Bronchial epithelial cell (primary cell): ENCODE measurements around the gene SKAP2. TPM values are rescaled to one million over a fixed set of nuclear protein-coding genes. Genes with fewer than 3 reads are reported as not detected.

Source experiments
- DNase-seq: peaks from one replicate; pipeline ENCODE4 v3.0.0-alpha.2; 2010; ENCODE audit warnings: low read depth
- FAIRE-seq: peaks from 2 replicates; lab custom pipeline; 2011; peaks lifted over from hg19 to GRCh38; lab: Jason Lieb, UNC
- H3K27me3 ChIP-seq: 2 replicates; pipeline ENCODE4 v1.5.1; 2011; ENCODE audit warnings: low read length; ENCODE audit not compliant: control insufficient read depth, insufficient read depth
- H3K36me3 ChIP-seq: 2 replicates; pipeline ENCODE4 v1.5.1; 2011; ENCODE audit warnings: low read length; ENCODE audit not compliant: control insufficient read depth, insufficient read depth
- H3K4me3 ChIP-seq: 2 replicates; pipeline ENCODE4 v1.5.1; 2011; ENCODE audit warnings: mild to moderate bottlenecking, low read depth, low read length, control low read depth
- CTCF ChIP-seq: IDR thresholded peaks from 2 replicates; pipeline ENCODE4 v1.5.1; 2011; ENCODE audit warnings: mild to moderate bottlenecking, moderate library complexity, low read length, control low read depth, inconsistent platforms; ENCODE audit not compliant: insufficient read depth, severe bottlenecking
- total RNA-seq: library from RNA; depleted of rRNA; stranded (reverse); fragments of >200 nt; gene quantifications from 2 replicates; pipeline ENCODE4 v1.2.1, GENCODE V29; 2014

SKAP2 gene
- total RNA-seq, 1 donor from 2014 or later = 2.1 TPM

- DNase-seq (no peak), FAIRE-seq (no peak)
- Histone ChIP-seq H3K36me3 (no peaks in the 10 kb centered on the region), H3K27me3 (no peaks in the 10 kb centered on the region), H3K4me3 (no peak overlapping the region)
- no peak for TF ChIP-seq CTCF
Observed at GRCh38 chr7:26657206-26657641, 207.2 kb downstream of the SKAP2 start.

GRCh38 chr7:26656735-26657134, 207.7 kb downstream of the SKAP2 start:
- no peak for DNase-seq
- Histone ChIP-seq H3K27me3 (no peaks in the 10 kb centered on the region), H3K4me3 (no peak overlapping the region), H3K36me3 (no peaks in the 10 kb centered on the region)
- no peak for TF ChIP-seq CTCF
- no peak for FAIRE-seq

- Histone ChIP-seq H3K36me3 (no peaks in the 10 kb centered on the region), H3K27me3 (no peaks in the 10 kb centered on the region), H3K4me3 (no peak overlapping the region)
- no peak for FAIRE-seq
- DNase-seq = no peak
- no peak for TF ChIP-seq CTCF
Observed at GRCh38 chr7:26655781-26656180, 208.6 kb downstream of the SKAP2 start.

GRCh38 chr7:26653430-26654399, 210.7 kb downstream of the SKAP2 start:
- Histone ChIP-seq H3K36me3 (no peaks in the 10 kb centered on the region), H3K4me3 (no peak overlapping the region), H3K27me3 (no peaks in the 10 kb centered on the region)
- TF ChIP-seq CTCF = no peak
- peak; percentile 40 for DNase-seq
- FAIRE-seq = no peak

- Histone ChIP-seq H3K27me3 (no peaks in the 10 kb centered on the region), H3K4me3 (no peak overlapping the region), H3K36me3 (no peaks in the 10 kb centered on the region)
- TF ChIP-seq CTCF = no peak
- DNase-seq (no peak), FAIRE-seq (no peak)
Observed at GRCh38 chr7:26652401-26653100, 211.8 kb downstream of the SKAP2 start.
